ENCODE results near the gene NINJ2.

The NINJ2 gene

DNA sequence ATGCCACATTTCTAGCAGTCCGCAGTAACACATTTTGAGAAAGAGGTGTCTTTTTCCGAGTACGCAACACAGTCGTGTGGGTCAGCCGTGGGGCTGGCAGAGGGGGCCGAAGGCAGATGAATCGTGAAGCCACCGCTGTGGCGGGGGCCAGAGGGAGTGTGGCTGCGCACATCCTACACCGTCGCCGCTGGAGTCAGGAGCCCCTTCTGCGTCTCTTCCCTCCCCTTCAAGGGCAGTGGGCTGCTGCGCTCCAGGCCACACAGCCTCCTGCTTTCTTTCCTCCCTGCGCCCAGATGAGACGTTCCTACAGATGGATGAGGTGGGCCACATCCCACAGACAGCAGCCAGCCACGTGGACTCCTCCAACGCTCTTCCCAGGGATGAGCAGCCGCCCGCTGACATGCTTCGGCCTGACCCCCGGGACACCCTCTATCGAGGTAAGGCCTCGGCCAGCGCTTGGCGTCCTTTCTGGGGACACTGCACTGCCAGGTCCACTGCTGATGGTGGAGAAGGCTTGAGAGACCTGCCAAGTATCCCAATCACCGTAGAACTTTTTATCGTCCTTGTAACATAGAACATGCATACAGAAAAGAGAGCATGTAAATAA, 113.7 kb downstream of the NINJ2 start:
- no peak overlapping the region for H3K4me3 ChIP-seq (ENCODE audit: low read depth, low read length)
- CTCF ChIA-PET = interaction anchor here (2.1 to 3.5 kb wide), 3 partner anchors 97 to 109 kb away, joined by 5 to 347 read pairs (median 236); no protein-coding TSS in a partner anchor
- POLR2A ChIA-PET = no interaction called here
- DNase-seq (ENCODE audit: low read depth, low spot score) = no peak
- TF ChIP-seq, protein P1, sequence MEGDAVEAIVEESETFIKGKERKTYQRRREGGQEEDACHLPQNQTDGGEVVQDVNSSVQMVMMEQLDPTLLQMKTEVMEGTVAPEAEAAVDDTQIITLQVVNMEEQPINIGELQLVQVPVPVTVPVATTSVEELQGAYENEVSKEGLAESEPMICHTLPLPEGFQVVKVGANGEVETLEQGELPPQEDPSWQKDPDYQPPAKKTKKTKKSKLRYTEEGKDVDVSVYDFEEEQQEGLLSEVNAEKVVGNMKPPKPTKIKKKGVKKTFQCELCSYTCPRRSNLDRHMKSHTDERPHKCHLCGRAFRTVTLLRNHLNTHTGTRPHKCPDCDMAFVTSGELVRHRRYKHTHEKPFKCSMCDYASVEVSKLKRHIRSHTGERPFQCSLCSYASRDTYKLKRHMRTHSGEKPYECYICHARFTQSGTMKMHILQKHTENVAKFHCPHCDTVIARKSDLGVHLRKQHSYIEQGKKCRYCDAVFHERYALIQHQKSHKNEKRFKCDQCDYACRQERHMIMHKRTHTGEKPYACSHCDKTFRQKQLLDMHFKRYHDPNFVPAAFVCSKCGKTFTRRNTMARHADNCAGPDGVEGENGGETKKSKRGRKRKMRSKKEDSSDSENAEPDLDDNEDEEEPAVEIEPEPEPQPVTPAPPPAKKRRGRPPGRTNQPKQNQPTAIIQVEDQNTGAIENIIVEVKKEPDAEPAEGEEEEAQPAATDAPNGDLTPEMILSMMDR (IDR thresholded peaks at IDR 0.05; ENCODE audit: insufficient read depth, low read length, missing control alignments) = no peak

DNA sequence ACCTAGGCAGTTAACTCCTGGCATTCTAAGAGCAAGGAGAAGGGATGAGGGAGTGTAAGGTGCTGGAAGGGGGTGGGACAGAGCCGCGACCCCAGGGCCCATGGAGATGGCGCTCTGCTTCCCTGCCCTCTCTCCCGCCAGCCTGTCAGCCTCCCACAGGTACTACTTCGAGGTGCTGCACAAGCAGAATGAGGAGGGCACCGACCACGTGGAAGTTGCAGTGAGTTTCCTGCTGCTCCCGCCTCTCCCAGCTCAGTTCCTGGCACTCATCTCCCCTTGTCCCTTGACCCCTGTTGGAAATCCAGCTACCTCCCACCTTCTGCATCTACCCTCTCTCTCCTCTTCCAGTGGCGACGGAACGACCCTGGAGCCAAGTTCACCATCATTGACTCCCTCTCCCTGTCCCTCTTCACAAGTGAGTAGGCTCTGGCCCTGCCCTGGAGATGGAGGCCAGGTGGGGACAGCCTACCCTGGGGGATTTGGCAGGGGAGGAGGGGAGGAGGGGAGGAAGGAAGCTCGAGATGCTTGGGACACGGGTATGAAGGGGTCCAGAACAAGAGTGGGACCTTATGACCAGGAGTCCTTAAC, 115.3 kb downstream of the NINJ2 start:
- H3K4me3 ChIP-seq (ENCODE audit: low read depth, low read length) = no peak overlapping the region
- ChIA-PET CTCF (interaction anchor here (0.7 to 3.5 kb wide), 30 partner anchors 10 to 1053 kb away, joined by 3 to 347 read pairs (median 8); partner anchors contain the start of gene CCDC77), POLR2A (no interaction called here)
- TF ChIP-seq, protein P1 (IDR thresholded peaks at IDR 0.05; ENCODE audit: insufficient read depth, low read length, missing control alignments) = no peak
- DNase-seq (ENCODE audit: low read depth, low spot score) = no peak

DNA sequence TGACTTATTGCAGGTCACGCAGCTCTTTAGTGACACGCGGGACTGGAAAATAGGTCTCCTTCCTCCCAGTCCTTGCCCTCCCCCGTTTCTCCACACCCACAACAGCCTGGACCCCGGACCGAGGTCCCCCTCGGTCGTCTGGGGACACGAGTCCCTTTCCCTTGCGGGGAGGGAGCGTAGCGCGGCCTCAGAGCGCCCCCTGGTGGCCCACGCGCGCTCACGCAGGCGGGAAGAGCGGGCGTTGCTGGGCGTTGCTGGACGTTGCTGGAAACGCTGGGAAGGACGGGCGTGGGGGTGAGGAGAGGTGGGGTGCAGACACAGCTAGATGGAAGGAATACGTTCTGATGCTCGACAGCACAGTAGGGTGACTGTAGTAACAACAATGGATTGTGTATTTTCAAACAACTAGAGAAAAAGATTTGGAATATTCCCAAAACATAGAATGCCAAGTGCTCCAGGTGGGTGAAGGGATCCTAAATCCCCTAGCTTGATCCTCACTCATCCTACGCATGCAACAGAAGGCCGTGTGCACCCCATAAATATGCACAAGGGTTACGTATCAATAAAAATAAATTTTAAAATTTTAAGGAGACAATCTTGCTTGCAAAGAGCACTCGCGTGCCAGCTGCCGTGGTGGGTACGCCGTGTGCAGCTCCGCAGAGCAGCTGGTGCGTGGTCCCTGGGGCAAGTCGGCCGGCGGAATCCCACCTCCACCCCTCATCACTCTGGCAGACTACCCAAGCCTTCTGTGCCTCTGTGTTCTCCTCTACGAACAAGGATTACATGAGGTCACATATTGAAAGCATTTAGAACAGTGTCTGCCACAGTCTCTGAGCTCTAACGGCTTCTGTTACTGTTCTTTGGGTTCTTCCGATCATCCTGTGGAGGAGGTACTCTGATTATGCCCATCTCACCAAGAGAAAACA, 116.1 kb downstream of the NINJ2 start:
- TF ChIP-seq, protein P1 (IDR thresholded peaks at IDR 0.05; ENCODE audit: insufficient read depth, low read length, missing control alignments) = peak; percentile 100
- CTCF ChIA-PET = interaction anchor here (0.6 to 3.5 kb wide), 42 partner anchors 11 to 1054 kb away, joined by 3 to 347 read pairs (median 5); partner anchors contain the start of gene CCDC77
- no peak for DNase-seq (ENCODE audit: low read depth, low spot score)
- H3K4me3 ChIP-seq (ENCODE audit: low read depth, low read length) = peak overlapping the region; percentile 36; the same call in 1 of the 2 replicates
- POLR2A ChIA-PET = no interaction called here

DNA sequence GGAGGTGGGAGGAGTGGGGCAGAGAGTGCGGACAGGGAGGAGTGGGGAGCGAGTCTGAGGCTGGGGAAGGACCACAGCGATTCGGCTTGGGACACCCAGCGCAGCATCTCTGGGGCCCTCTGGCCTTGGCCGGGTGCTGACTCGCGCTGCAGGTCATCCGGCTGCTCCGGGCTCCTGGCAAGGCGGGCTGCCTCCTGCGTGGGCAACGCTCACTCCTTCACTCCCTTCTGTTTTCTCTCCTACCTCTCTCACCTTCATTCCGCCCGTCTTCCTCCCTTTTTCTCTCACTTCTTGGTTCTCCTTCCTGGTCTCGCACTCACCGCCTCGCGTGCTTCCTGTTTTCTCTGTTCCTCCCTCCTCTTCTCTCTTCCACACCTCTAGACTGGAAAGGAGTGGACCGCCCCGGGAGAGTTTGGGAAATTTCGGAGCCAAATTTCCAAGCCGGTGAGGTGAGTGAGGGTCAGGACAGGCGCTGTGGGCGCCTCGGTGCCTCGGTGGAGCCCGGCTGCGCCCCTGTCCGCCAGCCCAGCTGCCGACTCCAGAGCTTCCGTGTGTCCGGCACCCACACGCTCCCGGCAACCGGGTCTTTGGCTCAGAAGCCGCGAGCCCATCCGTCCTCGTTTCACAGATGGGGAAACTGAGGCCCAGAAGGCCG, 116.9 kb downstream of the NINJ2 start:
- DNase-seq (ENCODE audit: low read depth, low spot score) = no peak
- no peak overlapping the region for H3K4me3 ChIP-seq (ENCODE audit: low read depth, low read length)
- POLR2A ChIA-PET = no interaction called here
- TF ChIP-seq, protein P1 (IDR thresholded peaks at IDR 0.05; ENCODE audit: insufficient read depth, low read length, missing control alignments) = no peak
- CTCF ChIA-PET = interaction anchor here (0.7 to 3.5 kb wide), 31 partner anchors 11 to 216 kb away, joined by 3 to 347 read pairs (median 6); partner anchors contain the start of gene CCDC77

DNA sequence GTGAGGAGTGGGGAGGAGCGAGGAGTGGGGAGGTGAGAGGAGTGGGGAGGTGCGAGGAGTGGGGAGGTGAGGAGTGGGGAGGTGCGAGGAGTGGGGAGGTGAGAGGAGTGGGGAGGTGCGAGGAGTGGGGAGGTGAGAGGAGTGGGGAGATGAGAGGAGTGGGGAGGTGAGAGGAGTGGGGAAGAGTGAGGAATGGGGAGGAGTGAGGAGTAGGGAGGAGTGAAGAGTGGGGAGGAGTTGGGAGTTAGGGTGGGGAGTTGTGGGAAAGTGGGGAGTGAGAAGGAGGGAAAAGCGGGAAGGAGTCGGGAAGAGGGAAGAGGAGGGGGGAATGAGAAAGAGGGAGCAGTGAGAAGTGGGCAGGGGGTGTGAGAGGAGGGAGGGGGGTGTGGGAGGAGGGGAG, 117.4 kb downstream of the NINJ2 start:
- TF ChIP-seq, protein P1 (IDR thresholded peaks at IDR 0.05; ENCODE audit: insufficient read depth, low read length, missing control alignments) = no peak
- no peak overlapping the region for H3K4me3 ChIP-seq (ENCODE audit: low read depth, low read length)
- CTCF ChIA-PET = interaction anchor here (2.2 to 14.1 kb wide), 3 partner anchors 12 to 103 kb away, joined by 11 to 230 read pairs (median 217); no protein-coding TSS in a partner anchor
- DNase-seq (ENCODE audit: low read depth, low spot score) = no peak
- POLR2A ChIA-PET = no interaction called here

All from AG04449 (cell line).